ENCODE measurements around the gene NEU4. TPM values are rescaled to one million over a fixed set of nuclear protein-coding genes. Genes with fewer than 3 reads are reported as not detected.

The NEU4 gene
- total and polyA plus RNA-seq, 2 of the 4 experiments (the other 2 are of a cell fraction) = not detected

DNA sequence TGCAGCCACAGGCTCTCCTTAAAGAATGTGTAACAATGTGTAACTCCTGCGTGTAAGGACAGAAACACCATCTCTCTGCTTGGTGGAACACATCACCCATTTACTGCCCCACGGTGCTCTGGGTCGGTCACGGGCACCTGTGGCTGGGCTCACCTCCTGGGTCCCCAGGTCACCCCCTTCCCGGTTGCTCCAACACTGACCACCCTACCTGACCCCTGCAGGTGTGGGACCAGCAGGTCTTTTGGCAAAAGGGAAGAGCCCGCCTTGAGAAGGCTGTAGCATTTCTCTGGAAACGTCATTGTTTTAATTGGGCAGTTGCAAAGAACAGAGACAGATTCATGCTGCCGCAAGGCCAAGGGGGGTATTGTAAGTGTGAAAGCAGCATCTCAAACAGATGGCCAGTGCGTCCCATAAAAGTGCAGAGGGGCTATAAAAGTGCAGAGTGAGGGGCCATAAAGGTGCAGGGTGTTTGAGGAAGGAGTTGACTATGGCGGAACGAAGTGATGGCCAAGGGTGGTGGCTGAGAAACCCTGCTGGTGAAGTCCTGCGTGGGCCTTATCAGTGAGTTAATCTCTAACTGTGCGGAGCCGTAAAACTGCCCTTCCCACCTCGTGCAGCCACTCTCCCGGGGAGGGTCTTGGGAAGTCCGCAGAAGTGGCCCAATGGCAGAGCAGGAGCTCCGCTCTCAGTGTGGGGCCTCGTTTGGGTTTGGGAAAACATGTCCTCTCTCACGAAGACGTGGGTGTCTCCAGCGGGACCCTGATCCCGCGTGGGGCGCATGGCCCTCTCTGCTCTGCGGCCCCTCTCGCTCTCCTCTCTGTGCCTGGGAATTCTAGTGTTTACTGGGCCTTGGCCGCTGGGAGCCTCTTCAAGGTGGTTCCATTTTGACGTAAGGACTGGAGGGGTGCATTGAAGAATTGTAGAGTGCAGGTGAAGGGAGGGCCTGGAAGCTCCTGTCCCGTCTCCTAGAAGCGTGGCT lies 13.7 kb upstream of the NEU4 start (continued):
- no peak for TF ChIP-seq CHD1 (IDR thresholded peaks at IDR 0.05; ENCODE audit: low read depth, low read length)
- TF ChIP-seq NFE2L2 (IDR thresholded peaks at IDR 0.05; ENCODE audit: low read depth, low read length) = no peak

- Histone ChIP-seq H3K36me3 (ENCODE audit: control insufficient read depth, insufficient read depth, low read length) (no peaks in the 10 kb centered on the region), H3K4ac (ENCODE audit: low read depth, low read length) (no peak overlapping the region), H4K91ac (ENCODE audit: insufficient read depth, low read depth, low read length) (no peak overlapping the region), H3K14ac (replicated peaks; ENCODE audit: low read depth, low read length) (no peak overlapping the region), H3K27me3 (ENCODE audit: control insufficient read depth, insufficient read depth, low read length) (peaks cover 13% of the 10 kb centered on the region; the same call in 1 of the 2 replicates), H3K9me1 (ENCODE audit: insufficient read depth, low read length) (no peaks in the 10 kb centered on the region), H3K4me2 (ENCODE audit: low read depth, low read length) (no peak overlapping the region), H2AK5ac (ENCODE audit: low read depth, low read length) (no peak overlapping the region), H2BK5ac (ENCODE audit: low read depth, low read length, poor library complexity, severe bottlenecking) (no peak overlapping the region), H3K4me3 (ENCODE audit: insufficient read depth, low read depth, low read length) (no peak overlapping the region), H3K18ac (ENCODE audit: low read depth, low read length) (no peak overlapping the region), H3K9me3 (ENCODE audit: control insufficient read depth, insufficient read depth, low read length) (0 out of 2 replicates have a peak, but pooled peaks cover 2% of the 10 kb centered on the region), H2BK20ac (ENCODE audit: low read depth, low read length) (no peak overlapping the region), H4K5ac (ENCODE audit: low read depth, low read length) (no peak overlapping the region), H2BK120ac (ENCODE audit: low read depth, low read length) (no peak overlapping the region), H4K20me1 (ENCODE audit: insufficient read depth, low read length) (no peaks in the 10 kb centered on the region; the same call in 1 of the 2 replicates), H3K4me1 (ENCODE audit: control insufficient read depth, insufficient read depth, low read length) (no peaks in the 10 kb centered on the region), H3K23ac (ENCODE audit: low read depth, low read length) (no peak overlapping the region), H3K79me1 (ENCODE audit: low read depth in 1 of 2, low read length in 2 of 2) (no peaks in the 10 kb centered on the region), H3K9ac (ENCODE audit: low read depth, low read length) (no peak overlapping the region), H3K56ac (ENCODE audit: extremely low read depth, insufficient read depth, low read length) (no peak overlapping the region), H2AFZ (replicated peaks; ENCODE audit: low read length, poor library complexity) (no peak overlapping the region), H2AK9ac (replicated peaks; ENCODE audit: low read depth, low read length, poor library complexity) (no peak overlapping the region), H3K27ac (ENCODE audit: insufficient read depth, low read length) (no peak overlapping the region), H2BK15ac (ENCODE audit: low read depth, low read length) (no peak overlapping the region), H4K8ac (ENCODE audit: low read depth in 2 of 2, low read length in 2 of 2) (no peak overlapping the region)
- CTCF ChIA-PET = no interaction called here
- POLR2A ChIA-PET (ENCODE audit: unreplicated experiment) = no interaction called here
- DNase-seq = no peak
- intact Hi-C loops (cut with micrococcal nuclease) = no loop called here
- ATAC-seq (ENCODE audit: low read depth) = no peak
- in situ Hi-C loops (cut with MboI; ENCODE audit: low sequenced_read_pairs) = no loop called here
- 89% methylated on average over 8 of the region's 13 CpGs; no CpG with 5 or more reads in 1 of the 2 experiments for WGBS, 2 experiments (ENCODE audit: extremely low coverage in 2 of 2, insufficient read length in 1 of 2)
- dilution Hi-C loops (cut with HindIII; ENCODE audit: low sequenced_read_pairs, unreplicated experiment) = no loop called here
- no TSS peak for BruUV-seq (replicated peaks)
- TF ChIP-seq MXI1 (IDR thresholded peaks at IDR 0.05; ENCODE audit: borderline replicate concordance, low read depth, low read length) (no peak), SMC3 (IDR thresholded peaks at IDR 0.05; ENCODE audit: low read depth, low read length) (no peak), CHD1 (IDR thresholded peaks at IDR 0.05; ENCODE audit: low read depth, low read length) (no peak), FOS (IDR thresholded peaks at IDR 0.05; ENCODE audit: low read depth, low read length) (no peak), BHLHE40 (IDR thresholded peaks at IDR 0.05; ENCODE audit: low read depth, low read length) (no peak), POLR2A (IDR thresholded peaks at IDR 0.05; ENCODE audit: low read depth, low read length) (no peak), CEBPB (IDR thresholded peaks at IDR 0.05; ENCODE audit: low read depth, low read length) (no peak), RCOR1 (IDR thresholded peaks at IDR 0.05; ENCODE audit: insufficient replicate concordance, low read length) (no peak), RAD21 (IDR thresholded peaks at IDR 0.05; ENCODE audit: low read length) (no peak), MAZ (IDR thresholded peaks at IDR 0.05; ENCODE audit: borderline replicate concordance, low read depth, low read length) (no peak), CTCF (conservative IDR thresholded peaks at IDR 0.05; ENCODE audit: low read depth, low read length) (no peak), RFX5 (IDR thresholded peaks at IDR 0.05; ENCODE audit: low read depth, low read length) (no peak), NFE2L2 (IDR thresholded peaks at IDR 0.05; ENCODE audit: low read depth, low read length) (no peak)
- TF ChIP-seq, protein P1, sequence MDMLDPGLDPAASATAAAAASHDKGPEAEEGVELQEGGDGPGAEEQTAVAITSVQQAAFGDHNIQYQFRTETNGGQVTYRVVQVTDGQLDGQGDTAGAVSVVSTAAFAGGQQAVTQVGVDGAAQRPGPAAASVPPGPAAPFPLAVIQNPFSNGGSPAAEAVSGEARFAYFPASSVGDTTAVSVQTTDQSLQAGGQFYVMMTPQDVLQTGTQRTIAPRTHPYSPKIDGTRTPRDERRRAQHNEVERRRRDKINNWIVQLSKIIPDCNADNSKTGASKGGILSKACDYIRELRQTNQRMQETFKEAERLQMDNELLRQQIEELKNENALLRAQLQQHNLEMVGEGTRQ (IDR thresholded peaks at IDR 0.05; ENCODE audit: low read depth, low read length) = no peak
These were observed 12.8 kb upstream of the NEU4 start for GRCh38 chr2:241796209-241796608.
